GM18868 (cell line): Measurements from ENCODE around the gene UBR4.

Source experiments
- ATAC-seq: cut with Tn5 transposase; IDR thresholded peaks from one replicate; pipeline ENCODE4 v1.9.1; 2021; ENCODE audit warnings: mild to moderate bottlenecking, moderate library complexity; ENCODE audit not compliant: unreplicated experiment

UBR4 gene

GRCh38 chr1:19038732-19039131, 171.3 kb downstream of the UBR4 start:
- no peak for ATAC-seq

- ATAC-seq: no peak
Measured at GRCh38 chr1:19038096-19038495, 172.0 kb downstream of the UBR4 start.

DNA sequence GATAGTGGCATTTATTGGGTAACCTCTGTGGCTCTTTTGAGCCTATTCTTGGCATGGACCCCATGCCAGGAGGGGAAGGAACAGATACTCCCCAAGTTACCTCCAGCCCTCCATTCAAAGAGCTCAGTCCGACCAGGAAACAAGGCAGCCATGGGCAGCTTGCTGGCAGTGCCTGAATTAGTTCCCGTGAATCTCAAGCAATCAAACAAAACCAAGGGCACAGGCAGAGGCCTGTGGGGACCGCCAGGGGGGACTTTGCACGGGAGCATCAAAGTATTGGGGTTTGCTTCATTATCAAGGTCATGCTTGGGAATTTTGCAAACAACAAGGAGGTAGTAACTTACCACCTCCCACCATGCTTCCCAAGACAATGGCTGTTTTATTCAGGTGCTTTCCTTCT, 172.4 kb downstream of the UBR4 start:
- ATAC-seq: no peak

GRCh38 chr1:19036813-19037605, 173.1 kb downstream of the UBR4 start:
- ATAC-seq: no peak

GRCh38 chr1:19036041-19036812, 173.8 kb downstream of the UBR4 start:
- no peak for ATAC-seq

DNA sequence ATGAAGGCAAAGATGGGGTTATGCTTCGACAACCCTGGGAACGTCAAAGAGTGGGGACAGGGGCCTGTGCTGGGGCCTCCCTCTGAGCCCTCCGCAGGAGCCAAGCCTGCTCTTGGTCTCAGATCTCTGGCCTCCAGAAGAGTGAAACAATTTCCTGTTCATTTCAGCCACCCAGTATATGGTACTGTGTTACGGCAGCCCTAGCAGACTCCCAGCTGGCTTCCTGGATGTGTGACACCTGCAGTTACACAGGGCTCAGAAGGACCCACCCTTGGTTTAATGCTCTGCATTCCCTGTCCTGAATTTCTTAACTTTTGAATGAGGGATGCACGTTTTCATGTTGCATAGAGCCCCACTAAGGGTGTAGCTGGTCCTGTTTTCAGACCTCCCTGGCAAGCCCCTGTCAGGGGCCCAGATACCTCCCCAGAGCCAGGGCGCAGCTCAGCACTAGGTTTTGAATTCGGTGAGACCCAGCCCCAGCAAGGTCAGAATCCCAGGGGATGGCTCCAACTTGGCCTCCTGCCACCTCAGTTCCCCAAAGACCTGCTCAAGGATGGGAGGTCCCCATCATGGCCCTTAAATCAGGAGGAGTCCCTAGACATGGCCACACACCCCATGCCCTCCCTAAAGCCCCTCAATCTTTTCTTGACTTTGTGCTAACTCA, 174.6 kb downstream of the UBR4 start:
- ATAC-seq: no peak

DNA sequence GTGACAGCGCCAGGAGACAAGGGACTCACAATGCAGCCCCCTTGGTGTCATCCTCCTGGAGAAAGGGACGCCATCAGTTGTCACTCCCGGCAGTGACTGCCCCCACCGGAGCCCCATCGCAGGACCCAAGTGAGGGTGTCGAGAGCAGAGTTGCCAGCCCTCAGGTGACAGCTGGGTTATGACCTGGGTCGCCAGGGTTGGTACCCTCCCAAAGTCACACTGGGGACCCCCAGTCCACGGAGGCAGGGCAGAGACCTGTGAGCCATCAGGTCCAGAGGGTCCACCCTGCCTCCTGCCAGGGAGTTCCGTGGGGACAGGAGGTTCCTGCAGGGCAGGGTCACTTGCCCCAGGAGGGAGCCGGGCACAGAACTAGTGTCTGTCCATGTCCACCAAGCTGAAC, 175.3 kb downstream of the UBR4 start:
- ATAC-seq: no peak

- ATAC-seq: no peak
Measured at GRCh38 chr1:19033926-19034680, 176.0 kb downstream of the UBR4 start.

GRCh38 chr1:19033515-19033839, 176.6 kb downstream of the UBR4 start:
- ATAC-seq: no peak

DNA sequence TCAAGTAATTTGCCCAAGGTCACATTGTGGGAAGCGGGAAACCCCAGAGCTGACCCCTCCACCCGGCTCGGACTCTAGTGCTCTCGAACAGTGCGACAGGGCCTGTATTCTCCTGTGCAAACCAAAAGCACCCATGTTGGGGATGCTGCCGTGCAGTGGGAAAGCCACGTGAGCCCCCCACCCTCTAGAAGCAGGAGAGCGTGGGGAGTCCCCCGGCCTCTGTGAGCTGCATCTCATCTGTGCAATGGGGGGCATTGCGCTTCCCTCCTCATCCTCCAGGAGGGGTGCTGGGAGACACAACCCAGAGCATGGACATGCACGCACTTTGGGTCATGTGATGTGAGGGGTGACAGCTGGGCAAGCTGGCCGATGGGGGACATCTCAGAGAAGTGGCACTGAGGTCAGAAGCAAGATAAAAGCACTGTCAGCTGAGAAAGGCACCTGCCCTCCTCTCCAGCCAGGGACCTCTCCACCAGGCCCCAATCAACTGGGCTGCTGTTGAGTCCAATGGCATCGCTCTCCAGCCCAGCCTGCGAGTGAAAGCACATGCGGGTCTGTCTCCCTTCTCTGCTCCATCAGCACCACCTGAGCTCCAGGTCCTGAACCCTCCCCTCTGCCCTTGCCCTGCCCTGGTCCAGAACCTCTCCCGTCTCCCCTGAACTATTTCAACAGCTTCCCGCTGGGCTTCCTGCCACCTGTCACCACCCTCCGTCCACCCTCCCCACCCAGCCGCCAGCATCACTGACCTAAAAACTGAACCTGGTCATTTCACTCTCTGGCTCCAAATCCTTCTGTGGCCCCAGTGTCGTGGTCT, 177.2 kb downstream of the UBR4 start:
- no peak for ATAC-seq

- ATAC-seq: no peak
Measured at GRCh38 chr1:19032413-19032695, 177.7 kb downstream of the UBR4 start.

- ATAC-seq: no peak
Measured at GRCh38 chr1:19029191-19030085, 180.6 kb downstream of the UBR4 start.

GRCh38 chr1:19028546-19029129, 181.4 kb downstream of the UBR4 start:
- no peak for ATAC-seq

- no peak for ATAC-seq
Measured at GRCh38 chr1:19028110-19028509, 182.0 kb downstream of the UBR4 start.
